GM19463 (cell line): ENCODE results near the gene CDH23.

Source experiments
- ATAC-seq: cut with Tn5 transposase; IDR thresholded peaks from one replicate; pipeline ENCODE4 v1.9.1; 2021; ENCODE audit warnings: mild to moderate bottlenecking, moderate library complexity; ENCODE audit not compliant: unreplicated experiment

The CDH23 gene

GRCh38 chr10:71511206-71511605 is 114.5 kb downstream of the CDH23 start:
- no peak for ATAC-seq

- ATAC-seq, result no peak
These were observed 115.6 kb downstream of the CDH23 start for GRCh38 chr10:71512312-71512711.

GRCh38 chr10:71512761-71513539 is 116.2 kb downstream of the CDH23 start:
- ATAC-seq, result no peak

GRCh38 chr10:71513540-71513853 is 116.8 kb downstream of the CDH23 start:
- ATAC-seq, result no peak

- no peak for ATAC-seq
These were observed 117.2 kb downstream of the CDH23 start for GRCh38 chr10:71513936-71514335.

GRCh38 chr10:71515531-71516172 is 118.9 kb downstream of the CDH23 start:
- ATAC-seq, result no peak

GRCh38 chr10:71516890-71517289 is 120.2 kb downstream of the CDH23 start:
- ATAC-seq, result no peak

DNA sequence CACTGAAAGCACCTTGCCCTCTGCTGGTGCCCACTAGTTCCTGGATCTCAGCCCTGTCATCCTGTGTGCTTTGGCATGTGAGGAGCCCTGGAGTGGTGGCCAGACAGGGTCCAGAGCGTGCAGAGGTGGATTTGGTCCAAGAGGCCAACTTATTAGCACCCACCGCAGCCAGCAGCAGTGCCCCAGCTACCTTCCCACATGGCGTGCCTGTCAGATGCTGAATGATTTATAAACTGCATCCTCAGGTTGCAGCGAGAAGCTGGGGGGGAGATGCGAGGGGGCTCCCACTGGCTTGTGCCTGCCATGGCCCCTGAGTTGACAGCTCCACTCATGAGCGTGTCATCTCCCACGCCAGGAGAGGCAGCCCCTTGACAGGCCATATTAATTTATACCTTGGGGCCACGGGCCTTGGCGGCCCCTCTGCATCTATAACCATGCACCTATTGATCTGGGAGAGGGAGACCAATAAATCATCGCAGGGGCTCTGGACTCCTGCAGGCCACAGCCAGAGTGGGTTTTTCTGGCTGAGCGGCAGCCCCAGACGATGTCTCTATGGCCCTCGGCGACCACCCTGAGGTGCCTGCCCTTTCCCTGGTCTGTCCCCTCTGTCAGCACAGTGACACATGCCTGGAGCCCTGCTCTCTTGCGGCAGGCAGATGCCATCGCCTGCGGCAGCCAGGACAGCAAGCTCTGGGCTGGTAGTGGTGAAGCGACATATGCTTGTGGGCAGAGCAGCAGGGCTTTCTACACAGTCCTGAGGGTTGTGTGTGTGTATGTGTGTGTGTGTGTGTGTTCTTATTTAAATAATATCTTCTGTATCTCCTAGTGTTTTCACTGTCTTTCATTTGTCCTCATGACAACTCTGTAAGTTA is 120.8 kb downstream of the CDH23 start:
- ATAC-seq, result no peak

DNA sequence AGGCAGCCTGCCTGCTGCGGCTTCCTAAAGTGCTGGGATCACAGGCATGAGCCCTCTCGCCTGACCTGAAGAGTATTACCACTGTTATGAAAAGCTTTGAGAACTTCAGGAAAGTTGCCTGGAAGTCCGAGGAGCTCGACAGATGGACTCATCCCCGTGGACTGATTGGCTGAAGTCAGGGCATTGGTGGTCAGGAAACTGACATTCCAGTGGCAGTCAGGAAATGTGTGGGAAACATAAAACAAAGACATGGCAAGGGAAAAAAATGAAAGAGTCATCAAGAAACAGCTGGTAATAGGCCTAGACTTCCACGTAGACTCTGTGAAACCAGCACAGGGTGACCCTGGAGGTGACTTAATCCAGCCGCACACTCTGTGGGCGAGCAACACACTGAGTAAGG is 123.3 kb downstream of the CDH23 start:
- ATAC-seq, result no peak

GRCh38 chr10:71521504-71522441 is 125.1 kb downstream of the CDH23 start:
- ATAC-seq, result no peak

DNA sequence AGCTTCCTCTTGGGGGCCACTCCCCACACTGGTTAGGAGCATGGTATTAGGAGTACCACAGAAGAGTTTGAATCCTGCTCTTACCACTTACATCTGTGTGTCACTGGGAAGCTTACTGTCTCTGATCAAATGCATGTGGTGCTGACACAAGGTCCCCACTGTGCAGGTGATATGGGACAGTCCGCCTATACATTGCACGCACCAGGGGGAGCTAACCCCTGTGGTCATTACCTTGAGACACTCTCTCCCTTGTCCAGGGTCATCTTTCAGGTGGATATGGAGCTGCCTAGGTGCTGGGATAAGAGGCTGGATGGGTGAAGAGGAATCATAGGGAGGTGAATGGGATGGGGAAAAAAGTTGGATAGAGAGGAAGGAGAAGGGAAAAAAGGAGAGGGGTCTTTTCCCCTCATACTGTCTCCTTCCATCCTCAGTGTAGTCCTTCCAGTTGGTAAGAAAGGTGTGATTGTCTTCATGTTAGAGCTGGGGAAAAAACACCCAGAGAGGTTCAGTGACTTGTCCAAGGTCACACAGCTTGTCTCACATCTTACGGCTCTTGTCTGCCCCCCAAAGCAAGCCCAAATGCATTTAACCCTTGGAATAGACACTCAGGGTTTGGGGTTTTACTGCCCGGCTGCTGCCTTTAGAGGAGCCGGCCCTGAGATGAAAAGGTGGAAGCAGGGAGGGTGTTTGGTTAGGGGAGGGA is 125.9 kb downstream of the CDH23 start:
- no peak for ATAC-seq

GRCh38 chr10:71523756-71524155 is 127.0 kb downstream of the CDH23 start:
- ATAC-seq, result no peak

GRCh38 chr10:71525092-71525491 is 128.4 kb downstream of the CDH23 start:
- ATAC-seq, result no peak

DNA sequence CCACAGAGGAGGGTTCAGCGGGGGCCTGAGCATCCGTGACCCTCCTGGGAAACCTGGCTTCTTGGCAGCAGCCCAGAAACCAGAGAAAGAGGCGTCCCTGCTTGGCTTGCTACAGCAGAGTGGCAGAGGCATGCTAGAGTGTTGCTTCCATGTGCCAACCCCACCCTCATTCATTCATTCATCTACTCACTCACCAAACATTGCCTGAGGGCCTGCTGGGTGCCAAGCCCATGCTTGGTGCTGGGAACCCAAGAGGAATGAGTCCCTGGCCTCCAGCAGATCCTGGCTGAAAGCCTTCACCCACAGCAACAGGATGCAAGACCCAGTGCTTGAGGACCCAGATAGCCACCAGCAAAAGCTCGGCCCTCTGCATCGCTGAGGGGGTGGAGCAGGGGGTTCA is 129.0 kb downstream of the CDH23 start:
- no peak for ATAC-seq

- ATAC-seq, result no peak
These were observed 129.9 kb downstream of the CDH23 start for GRCh38 chr10:71526653-71527052.

DNA sequence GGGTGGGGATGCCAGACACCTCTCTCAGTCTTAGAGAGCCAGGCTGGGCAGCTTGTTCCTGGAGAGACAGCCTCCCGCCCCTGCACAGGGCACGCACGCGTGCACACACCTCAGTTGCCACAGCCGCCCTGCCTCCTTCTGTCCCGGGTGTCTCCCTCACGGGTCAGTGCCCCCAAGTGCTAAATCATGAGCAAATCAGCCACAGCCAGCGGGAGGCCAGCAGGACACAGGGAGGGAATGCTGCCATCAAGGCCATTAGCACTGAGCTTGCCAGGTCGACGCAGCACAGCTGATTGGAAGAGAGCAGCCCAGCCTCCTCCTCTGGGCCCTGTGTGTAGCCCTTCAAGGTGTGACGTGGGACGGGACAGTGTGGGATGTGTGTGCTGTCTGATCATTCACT is 130.4 kb downstream of the CDH23 start:
- ATAC-seq, result no peak

DNA sequence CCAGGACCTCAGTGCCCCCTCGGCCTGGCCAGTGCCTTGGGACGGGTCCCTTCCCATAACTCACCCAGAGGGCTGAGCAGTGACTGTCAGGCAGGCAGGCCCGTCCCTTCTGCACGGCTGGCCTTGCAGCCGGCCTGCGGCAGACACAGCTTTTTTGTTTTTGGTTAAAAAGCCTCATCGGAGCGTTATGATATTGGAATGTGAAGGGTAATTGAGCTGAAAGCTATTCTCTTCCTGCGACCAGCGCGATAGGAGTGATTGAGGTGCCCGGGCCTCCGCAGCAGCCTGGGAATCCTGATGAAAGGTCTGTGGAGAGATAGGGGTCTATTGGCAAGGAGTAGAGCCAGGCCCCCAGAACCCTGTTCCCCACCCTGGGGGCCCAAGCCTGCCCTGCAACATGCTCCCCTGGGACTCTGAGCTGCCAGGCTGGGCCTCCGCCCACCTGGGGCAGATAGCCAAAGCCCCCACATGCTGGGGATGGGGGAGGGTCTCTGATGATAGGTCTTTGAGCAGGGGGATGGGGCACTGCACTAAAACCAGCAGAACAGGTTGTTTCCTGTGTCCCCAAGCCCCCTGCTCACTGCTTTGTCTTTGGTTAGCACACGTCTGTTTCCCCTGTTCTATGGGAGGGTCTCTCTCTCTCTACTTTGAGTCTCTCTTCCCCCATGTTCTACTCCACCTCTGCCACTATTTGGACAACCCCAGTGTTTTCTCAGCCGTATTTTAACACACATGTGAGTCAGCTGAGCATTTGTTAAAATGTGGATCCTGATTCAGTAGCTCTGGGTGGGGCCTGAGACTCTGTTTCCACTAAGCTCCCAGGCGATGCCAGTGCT is 131.9 kb downstream of the CDH23 start:
- no peak for ATAC-seq

DNA sequence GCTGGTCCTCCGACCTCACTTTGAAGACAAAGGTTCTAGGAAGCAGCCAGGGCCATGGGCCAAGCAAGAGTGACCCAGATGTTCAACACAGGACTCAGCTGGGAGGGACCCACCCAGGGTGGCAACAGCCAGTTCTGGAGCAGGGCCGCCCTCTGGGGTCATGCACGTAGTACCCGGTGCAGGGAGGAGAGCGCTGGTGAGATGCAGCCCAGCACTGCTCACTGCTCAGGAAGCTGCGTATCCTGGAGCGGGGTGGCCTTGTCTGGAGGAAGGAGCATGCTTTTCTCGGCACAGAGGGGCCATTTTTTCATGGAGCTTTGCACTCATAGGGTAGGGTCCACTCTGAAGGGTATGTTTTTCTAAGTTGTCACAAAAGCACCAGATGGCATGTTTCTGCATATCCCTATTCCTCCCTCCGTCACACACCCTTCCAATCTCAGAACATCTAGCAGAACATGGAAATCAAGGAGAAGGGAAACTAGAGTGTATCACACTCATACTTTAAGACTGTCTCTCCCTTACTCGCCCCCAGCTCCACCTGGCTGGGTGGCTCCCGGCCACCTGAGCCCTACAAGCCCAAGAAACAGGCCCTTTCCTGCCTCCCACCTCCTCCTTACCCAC is 132.6 kb downstream of the CDH23 start:
- ATAC-seq, result no peak

- no peak for ATAC-seq
These were observed 134.1 kb downstream of the CDH23 start for GRCh38 chr10:71530781-71531180.
